OCI-LY3 (cell line): Measurements from ENCODE around the gene SLIT1.

Source experiments
- EZH2phosphoT487 ChIP-seq: fragments of 200-600 bp; shearing (Covaris generic); IDR thresholded peaks from 2 replicates; pipeline ENCODE4 v1.6.1; 2018; ENCODE audit warnings: antibody characterized with exemption, mixed run types, low read depth
- TF ChIP-seq, protein P1 (sequence below): fragments of 200-600, 300-600 bp; sonication (generic); IDR thresholded peaks from 2 replicates; pipeline ENCODE4 v1.5.1; 2014; ENCODE audit warnings: antibody characterized with exemption, low read length, low read depth

DNA sequence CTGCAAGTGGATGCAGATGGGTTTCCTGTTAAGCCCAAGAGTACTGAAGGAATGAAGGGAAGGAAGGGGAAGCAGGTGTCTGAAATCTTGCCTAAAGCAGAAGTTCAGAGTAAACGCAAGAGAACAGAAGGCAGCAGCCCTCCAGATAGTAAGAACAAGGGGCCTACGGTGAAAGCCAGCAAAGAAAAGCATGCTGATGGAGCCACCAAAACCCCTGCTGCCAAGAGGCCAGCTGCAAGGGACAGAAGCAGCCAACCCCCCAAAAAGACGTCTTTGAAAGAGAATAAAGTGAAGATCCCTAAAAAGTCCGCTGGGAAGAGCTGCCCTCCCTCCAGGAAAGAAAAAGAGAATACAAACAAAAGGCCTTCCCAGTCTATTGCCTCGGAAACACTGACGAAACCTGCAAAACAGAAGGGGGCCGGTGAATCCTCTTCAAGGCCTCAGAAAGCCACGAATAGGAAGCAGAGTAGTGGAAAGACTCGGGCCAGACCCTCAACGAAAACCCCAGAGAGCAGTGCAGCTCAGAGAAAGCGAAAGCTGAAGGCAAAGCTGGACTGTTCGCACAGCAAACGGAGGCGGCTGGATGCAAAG is 201.1 kb downstream of the SLIT1 start:
- TF ChIP-seq, protein P1, sequence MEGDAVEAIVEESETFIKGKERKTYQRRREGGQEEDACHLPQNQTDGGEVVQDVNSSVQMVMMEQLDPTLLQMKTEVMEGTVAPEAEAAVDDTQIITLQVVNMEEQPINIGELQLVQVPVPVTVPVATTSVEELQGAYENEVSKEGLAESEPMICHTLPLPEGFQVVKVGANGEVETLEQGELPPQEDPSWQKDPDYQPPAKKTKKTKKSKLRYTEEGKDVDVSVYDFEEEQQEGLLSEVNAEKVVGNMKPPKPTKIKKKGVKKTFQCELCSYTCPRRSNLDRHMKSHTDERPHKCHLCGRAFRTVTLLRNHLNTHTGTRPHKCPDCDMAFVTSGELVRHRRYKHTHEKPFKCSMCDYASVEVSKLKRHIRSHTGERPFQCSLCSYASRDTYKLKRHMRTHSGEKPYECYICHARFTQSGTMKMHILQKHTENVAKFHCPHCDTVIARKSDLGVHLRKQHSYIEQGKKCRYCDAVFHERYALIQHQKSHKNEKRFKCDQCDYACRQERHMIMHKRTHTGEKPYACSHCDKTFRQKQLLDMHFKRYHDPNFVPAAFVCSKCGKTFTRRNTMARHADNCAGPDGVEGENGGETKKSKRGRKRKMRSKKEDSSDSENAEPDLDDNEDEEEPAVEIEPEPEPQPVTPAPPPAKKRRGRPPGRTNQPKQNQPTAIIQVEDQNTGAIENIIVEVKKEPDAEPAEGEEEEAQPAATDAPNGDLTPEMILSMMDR = no peak
- TF ChIP-seq EZH2phosphoT487 = no peak
